Fibroblast of lung (primary cell): Measurements from ENCODE around the gene CCR7.

Experiments used
- CTCF ChIP-seq, 2 donors: IDR thresholded peaks in 1 of 2; conservative IDR thresholded peaks in 1 of 2; 1 replicate in 1 of 2; 2 replicates in 1 of 2; pipeline ENCODE4 v1.5.1; 2011 to 2012; ENCODE audit warnings: low read length in 2 of 2, control low read depth in 1 of 2, inconsistent platforms in 1 of 2, low read depth in 1 of 2, mild to moderate bottlenecking in 1 of 2
- EZH2 ChIP-seq: IDR thresholded peaks from 2 replicates; pipeline ENCODE4 v1.5.1; 2012; ENCODE audit warnings: low read length, control low read depth, mild to moderate bottlenecking; ENCODE audit errors: missing control alignments

DNA sequence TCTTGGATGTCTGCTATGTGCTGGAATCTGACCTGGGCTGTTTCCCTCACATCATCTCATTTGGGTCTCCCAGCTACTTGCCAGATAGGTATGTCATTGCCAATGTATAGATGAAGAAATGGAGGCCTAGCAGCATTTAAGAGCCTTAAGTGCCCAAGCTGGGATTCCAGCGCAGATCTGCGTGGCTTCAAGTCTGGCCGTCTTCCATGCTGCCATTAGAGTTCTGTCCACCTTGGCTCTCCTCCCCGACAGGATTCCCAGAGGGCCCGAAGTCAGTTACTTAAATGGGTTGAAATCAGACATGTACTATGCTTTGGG lies 33.0 kb upstream of the CCR7 start:
- TF ChIP-seq CTCF (conservative IDR thresholded peaks at IDR 0.05 in 1 of 2, IDR thresholded peaks at IDR 0.05 in 1 of 2; ENCODE audit: low read depth in 1 of 2, low read length in 2 of 2) (no peak), EZH2 (no peak)
